IPS DF 4.7 (cell line): ENCODE results near the gene ZMYM2.

Experiments used
- DNase-seq: peaks from one replicate; pipeline ENCODE4 v3.0.0-alpha.2; 2013; ENCODE audit warnings: low spot score; ENCODE audit errors: extremely low read depth

ZMYM2 gene

GRCh38 chr13:20044086-20044485 is 85.6 kb downstream of the ZMYM2 start:
- DNase-seq = no peak

GRCh38 chr13:20045950-20046548 is 87.5 kb downstream of the ZMYM2 start:
- no peak for DNase-seq

- DNase-seq = no peak
Observed at GRCh38 chr13:20049558-20050473, 91.3 kb downstream of the ZMYM2 start.

- DNase-seq = no peak
Observed at GRCh38 chr13:20051366-20051765, 92.8 kb downstream of the ZMYM2 start.

- no peak for DNase-seq
Observed at GRCh38 chr13:20053016-20053415, 94.5 kb downstream of the ZMYM2 start.

GRCh38 chr13:20053891-20054290 is 95.4 kb downstream of the ZMYM2 start:
- no peak for DNase-seq

DNA sequence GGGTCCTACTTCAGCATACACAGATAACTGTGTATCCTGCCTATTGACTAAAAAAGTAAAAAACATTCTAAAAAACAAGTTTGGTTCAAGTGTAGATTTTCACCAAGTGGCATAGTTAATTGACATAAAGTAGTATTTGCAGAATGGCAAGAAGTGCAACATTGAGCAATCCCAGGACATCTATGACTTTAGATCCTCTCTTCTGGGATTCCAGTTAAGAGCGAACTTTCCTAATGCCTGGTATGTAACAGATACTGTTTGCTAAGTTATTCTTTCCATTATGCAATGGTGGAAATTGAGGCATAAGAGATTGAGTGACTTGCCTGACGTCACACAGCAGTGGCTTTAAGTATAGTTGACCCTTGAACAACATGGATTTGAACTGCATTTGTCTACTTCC is 96.1 kb downstream of the ZMYM2 start:
- no peak for DNase-seq

GRCh38 chr13:20057214-20057613 is 98.7 kb downstream of the ZMYM2 start:
- no peak for DNase-seq

GRCh38 chr13:20057963-20058362 is 99.4 kb downstream of the ZMYM2 start:
- no peak for DNase-seq

DNA sequence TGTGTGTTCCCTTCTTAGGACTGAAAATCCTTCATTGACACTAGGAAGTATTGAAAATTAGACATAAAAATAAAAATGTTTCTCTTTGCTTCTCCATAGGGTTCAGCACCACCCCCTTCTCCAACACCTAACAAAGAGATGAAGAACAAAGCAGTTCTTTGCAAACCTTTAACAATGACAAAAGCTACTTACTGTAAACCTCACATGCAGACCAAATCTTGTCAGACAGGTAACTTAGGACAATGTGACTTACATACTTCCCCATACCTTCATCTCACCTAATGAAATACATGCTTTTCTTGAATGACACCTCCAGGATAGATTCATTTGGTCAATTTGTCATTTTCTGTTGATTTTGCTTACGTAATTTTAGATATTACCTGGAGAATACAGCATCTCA is 99.9 kb downstream of the ZMYM2 start:
- DNase-seq = no peak

GRCh38 chr13:20064128-20064527 is 105.6 kb downstream of the ZMYM2 start:
- DNase-seq = no peak

DNA sequence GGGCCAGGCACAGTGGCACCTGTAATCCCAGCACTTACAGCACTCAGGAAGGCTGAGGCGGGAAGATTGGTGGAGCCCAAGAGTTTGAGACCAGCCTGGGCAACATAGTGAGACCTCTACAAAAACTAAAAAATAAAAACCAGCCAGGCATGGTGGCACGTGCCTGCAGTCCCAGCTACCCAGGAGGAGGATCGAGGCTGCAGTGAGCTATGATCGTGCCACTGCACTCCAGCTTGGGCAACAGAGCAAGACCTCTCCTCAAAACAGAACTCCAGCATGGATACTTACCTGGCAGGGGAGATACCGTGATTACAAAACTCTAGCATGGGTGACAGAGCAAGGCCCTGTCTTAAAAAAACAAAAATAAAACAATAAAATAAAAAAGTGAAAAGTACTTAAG is 107.0 kb downstream of the ZMYM2 start:
- DNase-seq = no peak

DNA sequence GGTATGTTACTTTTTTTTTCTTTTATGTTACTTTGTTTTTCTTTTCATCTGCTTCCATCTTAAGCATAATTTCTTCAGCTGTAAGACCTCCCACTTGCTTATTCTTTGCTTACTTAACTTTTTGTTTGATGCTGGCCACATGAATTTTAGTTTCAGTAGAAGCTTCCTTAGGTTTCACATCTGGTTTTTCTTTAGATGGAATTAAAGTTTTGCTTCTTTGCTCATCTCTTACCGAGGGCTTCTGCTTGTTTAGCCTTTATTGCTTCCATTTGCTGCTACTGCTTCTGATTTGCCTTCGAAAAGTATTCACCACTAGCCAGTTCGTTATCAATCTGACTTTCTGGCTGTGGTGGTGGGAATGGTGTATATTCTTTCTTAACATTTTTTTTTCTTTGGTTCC is 111.4 kb downstream of the ZMYM2 start:
- DNase-seq = no peak

DNA sequence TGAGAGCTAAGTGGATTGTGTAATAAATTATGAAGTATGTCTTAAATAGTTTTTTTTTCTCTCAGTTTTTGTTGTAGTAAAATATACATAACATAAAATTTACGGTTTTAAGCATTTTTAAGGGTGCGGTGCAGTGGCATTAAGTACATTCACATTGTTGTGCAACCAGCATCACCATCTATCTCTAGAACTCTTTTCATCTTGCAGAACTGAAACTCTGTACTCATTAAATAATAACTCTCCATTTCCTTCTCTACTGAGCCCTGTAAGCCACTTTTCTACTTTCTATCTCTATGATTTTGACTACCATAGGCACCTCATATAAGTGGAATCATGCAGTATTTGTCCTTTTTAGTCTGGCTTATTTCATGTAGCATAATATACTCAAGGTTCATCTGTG is 115.2 kb downstream of the ZMYM2 start:
- no peak for DNase-seq

DNA sequence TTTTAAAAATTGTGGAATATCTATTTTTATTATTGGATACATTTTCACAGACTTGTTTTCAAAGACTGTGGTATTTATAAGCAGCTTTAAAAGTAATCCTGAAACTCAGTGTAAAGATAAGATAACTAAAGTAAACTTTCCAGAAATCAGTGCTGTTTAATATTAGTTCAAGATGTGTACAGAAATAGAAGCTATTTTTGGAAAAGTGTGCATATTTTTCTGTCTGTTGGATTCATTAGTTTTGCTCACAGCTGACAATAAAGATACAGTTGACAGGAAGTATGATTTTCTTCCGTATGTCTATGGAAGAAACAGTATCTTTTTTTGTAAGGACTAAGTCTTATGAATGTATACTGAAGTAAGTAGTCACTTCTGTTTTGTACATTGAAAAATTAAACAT is 116.4 kb downstream of the ZMYM2 start:
- DNase-seq = no peak

DNA sequence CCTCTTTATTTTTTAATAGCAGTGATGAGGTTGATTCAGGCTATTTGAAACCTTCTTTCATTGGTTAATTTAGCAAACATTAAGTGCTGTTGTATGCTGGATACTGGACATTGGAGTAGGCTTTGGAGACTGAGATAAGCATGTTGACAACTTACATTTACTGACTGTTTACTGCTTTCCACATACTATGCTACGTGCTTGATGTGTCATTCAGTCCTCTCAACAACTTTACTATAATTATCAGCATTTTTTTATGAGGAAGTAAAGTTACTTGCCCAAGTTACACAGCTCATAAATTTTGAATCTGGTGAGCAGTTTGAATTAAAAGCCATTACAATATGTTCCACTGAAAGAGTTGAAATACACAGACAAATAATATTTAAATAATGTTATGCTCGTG is 118.6 kb downstream of the ZMYM2 start:
- no peak for DNase-seq

DNA sequence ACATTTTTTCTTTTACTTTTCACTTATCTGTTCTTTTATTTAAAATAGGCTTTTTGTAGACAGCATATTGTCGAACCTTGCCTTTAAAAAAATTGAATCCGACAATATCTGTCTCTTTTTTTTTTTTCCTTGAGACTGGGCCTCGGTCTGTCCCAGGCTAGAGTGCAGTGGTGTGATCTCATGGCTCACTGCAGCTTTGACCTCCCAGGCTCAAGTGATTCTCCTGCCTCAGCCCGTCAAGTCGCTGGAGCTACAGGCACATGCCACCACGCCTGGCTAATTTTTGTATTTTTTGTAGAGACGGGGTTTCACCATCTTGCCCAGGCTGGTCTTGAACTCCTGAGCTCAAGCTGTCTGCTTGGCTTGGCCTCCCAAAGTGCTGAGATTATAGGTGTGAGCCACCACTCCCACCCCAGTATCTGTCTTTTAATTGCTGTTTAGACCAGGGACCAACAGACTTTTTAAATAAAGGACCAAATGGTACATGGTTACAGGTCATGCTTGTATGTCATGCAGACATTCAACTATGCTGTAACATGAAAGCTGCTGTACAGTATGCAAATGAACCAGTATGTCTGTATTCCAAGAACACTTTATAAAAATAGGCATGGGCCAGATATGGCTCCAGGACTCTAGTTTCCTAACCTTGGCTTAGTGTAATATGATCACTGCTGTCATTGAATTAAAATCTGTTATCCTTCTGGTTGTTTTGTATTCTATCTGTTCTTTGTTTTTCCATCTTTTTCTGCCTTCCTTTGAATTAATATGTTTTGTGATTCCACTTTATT is 122.0 kb downstream of the ZMYM2 start:
- DNase-seq = no peak

DNA sequence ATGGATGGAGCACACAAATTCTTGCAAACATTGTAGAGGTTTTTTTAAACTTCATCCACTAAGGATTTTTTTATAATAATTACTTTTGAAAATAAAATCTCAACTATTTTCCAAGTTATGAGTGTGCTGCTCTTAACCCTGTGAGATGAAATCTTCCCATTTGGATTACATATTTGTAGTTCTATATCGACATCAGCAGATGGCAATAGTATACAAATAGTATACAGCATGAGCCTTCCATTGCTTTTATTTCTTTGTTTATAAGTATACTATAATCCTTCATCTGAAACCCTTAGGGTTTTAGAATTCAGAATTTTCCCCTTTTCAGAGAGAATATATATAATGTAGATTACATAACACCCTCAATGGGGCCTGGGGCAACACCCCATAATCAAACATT is 131.8 kb downstream of the ZMYM2 start:
- DNase-seq = no peak

- no peak for DNase-seq
Observed at GRCh38 chr13:20093951-20094350, 135.4 kb downstream of the ZMYM2 start.

- no peak for DNase-seq
Observed at GRCh38 chr13:20099319-20099718, 140.8 kb downstream of the ZMYM2 start.

- DNase-seq = no peak
Observed at GRCh38 chr13:20101467-20102316, 143.2 kb downstream of the ZMYM2 start.
